ENCODE results near the gene TST.

TST gene

DNA sequence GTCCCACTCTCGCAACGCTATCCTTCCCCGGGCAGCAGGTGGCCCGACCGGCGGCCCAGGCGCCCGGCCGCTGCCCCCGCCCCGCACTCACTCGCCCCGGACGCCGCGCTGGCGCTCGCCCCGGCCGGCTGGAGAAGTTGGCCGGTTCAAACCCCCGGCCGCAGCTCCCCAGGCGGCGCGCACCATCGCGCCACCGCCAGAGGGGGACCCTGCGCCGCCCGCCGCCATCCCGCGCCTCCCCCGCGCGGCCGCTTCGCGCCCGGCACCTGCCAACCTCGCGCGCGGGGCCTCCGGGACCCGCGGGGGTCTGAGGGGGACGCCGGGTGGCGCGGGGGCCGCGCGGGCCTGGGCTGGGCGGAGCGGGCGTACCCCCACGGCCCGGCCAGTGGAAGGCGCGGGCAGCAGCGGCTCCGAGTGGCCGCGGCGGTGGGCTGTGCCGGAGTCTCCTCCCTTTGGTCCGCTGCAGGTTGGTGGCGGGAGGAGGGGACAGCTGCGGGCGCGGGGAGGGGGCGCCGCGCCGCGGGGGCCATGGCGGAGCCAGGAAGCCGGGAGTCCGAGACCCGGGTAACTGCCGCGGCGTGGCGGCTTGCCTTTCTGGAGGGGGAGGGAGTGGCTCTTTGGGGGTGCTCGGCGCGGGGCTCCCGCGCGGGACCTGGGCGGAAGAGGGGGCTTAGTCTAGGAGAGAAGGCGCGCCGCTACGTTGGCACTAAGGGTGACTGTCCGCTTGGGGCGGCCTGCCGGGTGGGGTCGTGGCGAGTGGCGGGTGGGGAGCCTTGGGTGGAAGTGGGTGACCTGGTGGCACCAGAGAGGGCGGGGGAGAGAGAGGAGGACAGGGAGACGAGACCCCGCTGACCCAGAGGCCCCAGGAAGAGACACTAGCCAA lies at the start of gene TST, which contains the start of gene MPST:
Gene TST (minus strand): TSS at position 139 of the 883 bp plus-strand sequence. CDS start 715 bp downstream, outside the sequence.
Gene MPST (plus strand): TSS at position 434 of the 883 bp plus-strand sequence. CDS start 95 bp downstream, at position 529.
- peak in 1 of 2 donors; percentile 8 for DNase-seq (ENCODE audit: extremely low read depth in 1 of 2, low read depth in 1 of 2)

- no peak for DNase-seq (ENCODE audit: extremely low read depth in 1 of 2, low read depth in 1 of 2)
Observed at GRCh38 chr22:37068859-37069258, 49.6 kb upstream of the TST start.

GRCh38 chr22:37067428-37067827 lies 48.2 kb upstream of the TST start:
- no peak for DNase-seq (ENCODE audit: extremely low read depth in 1 of 2, low read depth in 1 of 2)

DNA sequence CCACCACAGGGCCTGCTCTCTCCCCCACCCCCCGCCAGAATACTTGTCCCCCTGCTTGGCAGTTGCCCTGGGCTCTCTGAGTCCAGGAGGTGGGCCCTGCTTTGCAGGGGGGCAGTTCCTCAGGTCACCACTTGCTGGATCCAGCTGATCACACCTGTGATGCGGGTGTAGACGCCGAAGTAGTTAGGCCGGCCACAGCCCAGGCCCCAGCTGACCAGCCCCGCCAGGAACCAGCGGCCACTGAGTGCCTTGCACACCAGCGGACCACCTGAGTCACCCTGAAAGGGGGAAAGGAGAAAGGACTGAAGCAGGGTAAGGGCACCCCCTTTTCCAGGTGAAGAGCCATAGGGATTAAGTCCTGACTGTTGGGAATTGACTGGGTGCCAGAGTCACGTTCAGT lies 46.7 kb upstream of the TST start:
- DNase-seq (ENCODE audit: extremely low read depth in 1 of 2, low read depth in 1 of 2), result no peak

DNA sequence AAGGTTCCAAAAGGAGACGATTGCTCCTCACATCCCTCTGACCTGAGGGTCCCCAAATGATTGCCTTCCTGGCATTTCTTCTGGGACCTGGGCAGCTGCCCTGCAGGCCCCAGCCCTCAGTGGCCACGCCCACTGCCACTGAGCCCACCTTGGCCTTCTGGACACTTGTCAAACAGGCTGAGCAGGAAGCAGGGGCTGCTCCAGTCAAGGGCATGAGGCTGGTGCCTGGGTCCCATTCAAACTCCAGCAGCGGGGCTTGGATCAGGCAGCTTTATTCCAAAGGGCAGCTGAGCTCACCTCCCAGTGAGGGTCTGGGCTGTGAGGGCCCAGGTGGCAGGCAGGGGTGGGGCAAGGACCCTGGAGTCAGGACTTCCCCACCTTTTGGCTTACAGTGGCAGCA lies 45.9 kb upstream of the TST start:
- no peak for DNase-seq (ENCODE audit: extremely low read depth in 1 of 2, low read depth in 1 of 2)

DNA sequence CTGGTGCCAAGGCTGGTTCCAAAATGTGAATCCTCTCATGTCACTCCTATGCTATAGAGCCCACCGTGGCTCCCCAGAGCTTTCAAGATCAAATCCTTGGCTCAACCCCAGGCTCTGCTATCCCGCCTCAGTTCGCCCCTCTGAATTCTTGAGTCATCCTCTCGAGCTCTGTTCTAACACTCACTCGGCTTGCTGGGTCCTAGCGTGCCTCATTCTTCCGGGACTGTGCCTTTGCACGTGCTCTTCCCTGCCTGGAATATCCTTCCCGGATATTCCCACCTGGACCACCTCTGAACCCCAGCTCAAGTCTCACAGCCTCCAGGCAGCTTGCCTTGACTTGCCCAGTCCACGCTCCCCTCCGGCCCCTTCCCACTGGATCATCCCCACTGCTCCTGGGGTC lies 45.3 kb upstream of the TST start:
- no peak for DNase-seq (ENCODE audit: extremely low read depth in 1 of 2, low read depth in 1 of 2)

DNA sequence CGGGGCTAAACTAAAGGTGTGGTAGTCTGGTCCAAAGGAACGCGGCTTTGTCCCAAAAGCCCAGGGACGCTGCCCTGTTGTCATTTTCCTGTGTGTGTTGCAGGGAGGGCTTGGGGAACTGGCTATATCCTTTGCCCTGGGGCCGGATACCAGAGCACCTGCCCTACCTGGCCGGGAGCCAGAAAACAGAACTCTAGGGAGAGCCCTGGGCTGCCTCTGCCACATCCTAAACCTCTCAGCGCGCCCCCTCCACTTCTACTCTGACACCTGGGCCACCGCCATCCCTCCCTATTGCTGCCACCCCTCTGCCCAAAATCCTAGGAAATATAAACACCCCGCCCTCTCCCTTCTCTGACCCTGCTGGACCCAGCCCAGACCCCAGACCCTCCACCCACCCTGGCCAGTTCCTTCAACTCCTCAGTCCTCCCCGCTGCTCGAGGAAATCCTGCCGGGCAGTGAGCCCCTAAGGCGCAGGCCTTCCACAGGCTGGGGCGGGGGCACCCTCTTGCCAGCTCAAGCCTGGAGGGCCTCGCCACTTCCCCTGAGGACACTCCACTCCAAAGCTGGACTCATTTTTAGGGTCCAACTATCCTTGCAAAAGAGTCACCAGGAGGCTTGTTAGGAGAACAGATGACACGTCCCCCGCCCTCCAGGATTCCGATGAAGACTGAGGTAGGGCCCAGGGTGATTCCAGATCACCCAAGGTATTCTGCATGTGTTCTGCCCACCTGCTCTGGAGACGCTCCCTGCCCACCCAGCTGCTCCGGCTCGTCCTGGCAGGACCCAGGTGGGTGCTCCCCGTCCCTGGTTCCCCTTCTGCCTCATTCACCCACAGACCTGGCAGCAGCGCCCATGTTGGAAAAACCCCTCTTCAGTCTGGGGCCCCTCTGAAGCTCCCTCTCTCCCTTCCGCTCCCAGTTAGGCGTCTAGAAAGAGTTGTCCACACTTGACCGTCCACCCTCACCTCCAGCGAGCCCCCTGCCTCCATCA lies 44.5 kb upstream of the TST start:
- DNase-seq (ENCODE audit: extremely low read depth in 1 of 2, low read depth in 1 of 2), result no peak

- no peak for DNase-seq (ENCODE audit: extremely low read depth in 1 of 2, low read depth in 1 of 2)
Observed at GRCh38 chr22:37062702-37063381, 43.6 kb upstream of the TST start.

DNA sequence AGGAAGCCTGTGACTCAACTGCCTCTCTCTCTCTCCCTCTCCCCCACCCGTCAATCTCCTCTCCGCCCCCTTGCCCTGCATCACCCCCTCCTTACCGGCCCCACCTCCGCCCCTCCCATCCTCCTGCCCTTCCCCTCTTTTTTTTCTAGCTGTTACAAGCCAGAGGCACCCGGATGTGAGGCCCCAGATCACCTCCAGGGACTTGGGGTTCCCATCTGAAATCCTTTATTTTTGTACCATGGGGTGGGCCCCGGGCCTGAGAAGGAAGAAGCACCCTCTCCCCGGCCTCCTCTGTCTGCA lies 43.1 kb upstream of the TST start:
- peak in 1 of 2 donors; percentile 14 for DNase-seq (ENCODE audit: extremely low read depth in 1 of 2, low read depth in 1 of 2)

DNA sequence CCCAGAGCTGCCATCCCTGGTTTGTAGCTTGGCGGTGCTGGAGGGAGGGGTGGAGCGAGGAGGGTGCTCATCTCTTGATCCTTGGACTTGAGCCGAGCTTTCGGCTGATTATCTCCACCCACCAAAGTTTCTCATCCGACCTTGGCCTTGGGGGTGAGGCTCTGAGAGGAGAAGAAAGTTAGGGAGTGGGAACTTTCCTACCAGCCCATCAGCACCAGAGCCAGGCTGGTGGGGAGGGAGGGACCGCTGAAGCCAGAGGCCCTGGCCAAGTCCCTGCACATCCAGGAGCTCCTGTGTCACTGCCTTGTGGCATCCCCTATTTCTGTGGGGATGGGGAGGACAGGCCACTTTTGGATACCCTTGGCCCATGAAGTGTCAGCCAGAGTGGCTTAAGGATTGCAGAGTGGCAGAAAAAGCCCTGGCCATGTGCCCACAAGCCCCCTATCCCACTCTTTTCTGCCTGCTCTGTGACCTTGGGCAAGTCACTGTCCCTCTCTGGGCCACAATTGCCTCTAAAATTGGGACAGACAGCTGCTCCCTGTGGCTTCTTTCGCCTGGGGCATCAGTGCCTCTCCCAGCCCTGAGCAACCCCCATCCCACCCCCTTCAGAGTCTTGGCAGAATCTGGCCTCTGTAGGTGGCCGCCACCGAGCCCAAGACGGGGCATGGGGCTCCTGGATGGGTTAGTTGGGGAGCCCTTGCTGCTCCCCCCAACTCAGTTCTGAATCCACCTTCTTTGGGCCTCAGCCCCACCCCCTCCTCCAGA lies 42.5 kb upstream of the TST start:
- DNase-seq (ENCODE audit: extremely low read depth in 1 of 2, low read depth in 1 of 2), result no peak

DNA sequence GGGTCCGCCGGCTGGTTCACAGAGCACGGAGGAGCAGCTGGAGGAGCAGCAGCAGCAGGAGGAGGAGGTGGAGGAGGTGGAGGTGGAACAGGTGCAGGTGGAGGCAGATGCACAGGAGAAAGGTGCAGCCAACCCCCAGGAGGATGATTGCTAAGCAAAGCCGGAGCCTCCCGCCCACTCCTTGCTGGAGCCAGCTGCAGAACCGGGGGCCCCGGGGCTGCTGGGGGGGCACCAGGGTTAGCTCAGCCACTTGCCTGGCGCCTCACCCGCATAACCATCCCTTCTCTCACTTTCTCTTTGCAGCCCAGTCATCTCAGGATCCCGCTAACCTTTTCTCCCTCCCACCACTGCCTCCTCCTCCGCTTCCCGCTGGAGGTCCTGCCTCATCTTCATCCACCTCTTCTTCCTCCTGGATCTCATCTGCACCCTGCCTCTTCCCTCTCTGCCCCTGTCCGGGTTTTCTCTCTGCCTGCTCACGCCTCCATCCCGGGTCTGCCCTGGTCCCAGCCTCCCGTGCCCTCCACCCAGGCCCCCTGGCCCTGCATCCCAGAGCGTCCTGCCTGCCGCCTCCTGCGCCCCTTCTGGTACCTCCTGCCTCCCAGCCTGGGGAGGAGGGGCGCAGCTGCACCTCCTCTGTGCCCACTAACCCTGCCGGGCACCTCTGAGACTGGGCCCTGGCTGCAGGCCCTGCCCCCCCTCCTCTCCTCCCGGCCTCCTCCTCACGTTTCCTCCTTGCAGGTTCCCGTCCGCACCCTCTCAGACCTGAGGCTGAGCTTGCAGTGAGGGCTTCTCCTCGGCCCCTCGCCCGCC lies 41.8 kb upstream of the TST start:
- DNase-seq (ENCODE audit: extremely low read depth in 1 of 2, low read depth in 1 of 2), result peak; percentile 58 to 79

DNA sequence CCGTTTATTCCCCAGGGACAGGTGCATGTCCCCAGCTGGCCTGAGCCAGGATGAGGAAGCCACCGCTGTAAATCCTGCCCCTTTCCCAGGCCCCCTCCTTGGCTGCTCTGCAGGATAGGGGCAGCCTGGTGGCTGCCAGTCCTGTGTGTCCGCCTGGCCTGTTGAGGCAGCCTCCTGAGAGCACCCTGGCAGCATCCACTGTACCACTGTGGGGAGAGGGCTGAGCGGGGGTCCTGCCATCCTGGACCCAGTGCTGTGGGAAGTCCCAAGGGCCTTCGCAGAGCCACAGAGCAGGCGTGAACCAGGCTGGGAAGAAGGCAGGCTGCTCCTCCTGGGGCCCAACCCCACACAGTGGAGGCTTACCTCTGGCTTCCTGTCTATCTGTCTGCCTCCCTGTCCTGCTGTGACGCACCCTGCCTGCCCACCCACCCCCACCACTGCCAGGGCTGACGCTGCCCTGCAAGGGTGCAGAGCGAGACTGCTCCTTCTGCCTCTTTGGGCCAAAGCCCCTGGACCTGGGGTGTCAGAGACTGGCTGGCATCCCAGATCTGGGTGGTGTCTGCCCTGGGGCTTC lies 40.7 kb upstream of the TST start:
- peak in 1 of 2 donors; percentile 28 for DNase-seq (ENCODE audit: extremely low read depth in 1 of 2, low read depth in 1 of 2)

- DNase-seq (ENCODE audit: extremely low read depth in 1 of 2, low read depth in 1 of 2), result no peak
Observed at GRCh38 chr22:37058917-37059701, 39.9 kb upstream of the TST start.

- no peak for DNase-seq (ENCODE audit: extremely low read depth in 1 of 2, low read depth in 1 of 2)
Observed at GRCh38 chr22:37057796-37058510, 38.7 kb upstream of the TST start.

DNA sequence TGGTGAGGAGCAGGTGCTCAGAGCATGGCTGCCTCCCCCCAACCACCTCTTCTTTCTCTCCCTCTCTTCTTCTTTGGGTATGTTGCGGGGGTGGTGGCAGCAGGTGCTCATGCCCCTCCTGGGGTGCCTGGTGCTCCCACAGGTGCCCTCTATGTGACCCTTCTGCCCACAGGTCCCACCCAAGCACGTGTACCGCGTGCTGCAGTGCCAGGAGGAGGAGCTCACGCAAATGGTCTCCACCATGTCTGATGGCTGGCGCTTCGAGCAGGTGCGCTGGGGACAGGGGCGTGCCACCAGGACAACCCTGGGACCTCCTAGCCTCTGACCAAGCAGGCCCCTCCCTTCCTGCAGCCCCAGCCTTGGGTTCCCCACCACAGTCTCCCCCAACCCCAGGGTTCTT lies 38.0 kb upstream of the TST start:
- no peak for DNase-seq (ENCODE audit: extremely low read depth in 1 of 2, low read depth in 1 of 2)

DNA sequence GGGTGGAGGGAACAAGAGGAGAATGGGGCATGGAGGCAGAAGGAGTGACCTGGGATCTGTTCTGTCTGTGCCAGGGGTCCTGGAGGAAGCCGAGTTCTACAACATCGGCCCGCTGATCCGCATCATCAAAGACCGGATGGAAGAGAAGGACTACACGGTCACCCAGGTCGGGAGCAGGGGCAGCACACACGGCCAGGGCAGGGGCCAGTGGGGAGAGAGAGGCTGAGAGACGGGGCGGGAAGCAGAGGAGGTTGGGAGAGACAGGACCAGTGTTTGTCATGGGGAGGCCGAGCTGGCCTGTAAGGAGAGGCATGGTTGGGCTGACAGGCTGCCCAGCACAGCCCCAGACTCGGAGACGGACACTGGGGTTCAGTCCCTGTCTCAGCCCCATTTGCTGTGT lies 37.0 kb upstream of the TST start:
- no peak for DNase-seq (ENCODE audit: extremely low read depth in 1 of 2, low read depth in 1 of 2)

DNA sequence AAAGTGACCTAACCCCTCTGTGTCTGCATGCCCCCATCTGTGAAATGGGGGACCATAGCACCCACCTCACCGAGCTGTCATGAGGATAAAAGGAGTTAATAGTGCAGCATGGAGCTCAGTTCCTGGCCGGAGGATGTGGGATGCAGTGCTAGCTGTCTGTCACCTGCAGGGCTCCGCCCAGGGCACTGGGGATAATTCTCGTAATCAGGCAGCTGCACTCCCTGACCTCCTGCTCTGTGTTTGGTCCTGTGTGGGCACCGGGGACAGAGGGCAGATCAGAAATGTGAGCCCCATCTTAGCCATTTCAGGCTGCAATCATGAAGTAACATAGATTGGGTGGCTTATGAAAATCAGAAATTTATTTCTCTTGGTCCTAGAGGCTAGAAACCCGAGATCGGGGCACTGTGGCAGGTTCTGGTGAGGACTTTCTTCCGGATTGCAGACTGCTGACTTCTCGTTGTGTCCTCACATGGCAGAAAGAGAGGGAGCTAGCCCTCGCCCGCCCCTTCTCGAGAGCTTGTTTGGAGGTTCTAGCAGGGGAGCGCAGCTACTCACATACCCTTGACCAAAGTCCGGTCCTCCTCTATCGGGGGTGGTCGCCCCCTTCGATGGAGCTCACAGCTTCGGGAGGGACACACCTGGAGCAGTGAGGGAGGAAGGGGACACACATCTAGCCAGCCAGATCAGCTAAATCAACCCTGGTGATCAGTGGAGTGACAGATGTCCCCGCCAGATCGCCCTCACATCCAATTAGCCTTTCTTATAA lies 35.5 kb upstream of the TST start:
- DNase-seq (ENCODE audit: extremely low read depth in 1 of 2, low read depth in 1 of 2), result no peak

Measured in stimulated activated CD8-positive, alpha-beta memory T cell treated with anti-CD3 and anti-CD28 coated beads, Interleukin-7, amount 100 ng/mL, for 48 hours (primary cell).